H1 (cell line): ENCODE results near the gene LINGO4. TPM values are rescaled to one million over a fixed set of nuclear protein-coding genes. Genes with fewer than 3 reads are reported as not detected.

Experiments
- BACH1 ChIP-seq: IDR thresholded peaks from 2 replicates; pipeline ENCODE4 v1.6.1; 2012; ENCODE audit warnings: low read length, improper control_type of control experiment
- CBX5 ChIP-seq: fragments of 300-800, 300-1000 bp; sonication (generic); IDR thresholded peaks from 2 replicates; pipeline ENCODE4 v1.7.1; 2016; ENCODE audit warnings: antibody characterized with exemption, low read length, low read depth
- CEBPB ChIP-seq: IDR thresholded peaks from 2 replicates; pipeline ENCODE4 v1.6.1; 2012; ENCODE audit warnings: low read depth, low read length
- CHD2 ChIP-seq: IDR thresholded peaks from 2 replicates; pipeline ENCODE4 v1.6.1; 2012; ENCODE audit warnings: low read length, improper control_type of control experiment
- EP300 ChIP-seq, 2 experiments: IDR thresholded peaks; 1 replicate in 1 of 2; 2 replicates in 1 of 2; pipeline ENCODE4 v1.6.1; 2011 to 2012; ENCODE audit warnings: low read depth in 2 of 2, low read length in 2 of 2, mild to moderate bottlenecking in 2 of 2, borderline replicate concordance in 1 of 2, inconsistent platforms in 1 of 2, moderate library complexity in 1 of 2
- EZH2 ChIP-seq: fragments of 200-600 bp; sonication (generic); IDR thresholded peaks from 2 replicates; pipeline ENCODE4 v1.7.1; 2012; ENCODE audit warnings: low read depth, mild to moderate bottlenecking, moderate library complexity, low read length, inconsistent platforms; ENCODE audit not compliant: severe bottlenecking
- FOSL1 ChIP-seq: IDR thresholded peaks from 2 replicates; pipeline ENCODE4 v1.6.1; 2011; ENCODE audit warnings: mild to moderate bottlenecking, low read depth, low read length, moderate library complexity; ENCODE audit not compliant: insufficient read depth
- GABPA ChIP-seq: IDR thresholded peaks from 2 replicates; pipeline ENCODE4 v1.6.1; 2011; ENCODE audit warnings: mild to moderate bottlenecking, low read length, moderate library complexity, borderline replicate concordance; ENCODE audit not compliant: insufficient read depth
- HDAC2 ChIP-seq, 2 experiments: fragments of 300-600 bp in 1 of 2; sonication (generic) in 1 of 2; IDR thresholded peaks; 2 replicates each; pipeline ENCODE4 v1.6.1; 2011 to 2012; ENCODE audit warnings: low read depth in 2 of 2, low read length in 2 of 2, mild to moderate bottlenecking in 2 of 2, moderate library complexity in 2 of 2, borderline replicate concordance in 1 of 2, inconsistent platforms in 1 of 2
- KDM5A ChIP-seq: fragments of 200-600 bp; IDR thresholded peaks from 2 replicates; pipeline ENCODE4 v1.7.1; 2012; ENCODE audit warnings: mild to moderate bottlenecking, low read length, inconsistent platforms, mixed read lengths
- MAFK ChIP-seq: IDR thresholded peaks from 2 replicates; pipeline ENCODE4 v1.6.1; 2012; ENCODE audit warnings: low read depth, mild to moderate bottlenecking, improper control_type of control experiment, low read length
- NRF1 ChIP-seq: IDR thresholded peaks from 2 replicates; pipeline ENCODE4 v1.6.1; 2011; ENCODE audit warnings: mild to moderate bottlenecking, low read depth, low read length, improper control_type of control experiment
- POLR2A ChIP-seq, 2 experiments: IDR thresholded peaks; 1 replicate in 1 of 2; 2 replicates in 1 of 2; pipeline ENCODE4 v1.6.1; 2011; ENCODE audit warnings: low read depth in 2 of 2, low read length in 2 of 2, mild to moderate bottlenecking in 2 of 2; ENCODE audit errors: control extremely low read depth in 1 of 2
- POU5F1 ChIP-seq: IDR thresholded peaks from 2 replicates; pipeline ENCODE4 v1.6.1; 2011; ENCODE audit warnings: low read depth, mild to moderate bottlenecking, low read length, moderate library complexity
- RFX5 ChIP-seq: IDR thresholded peaks from 2 replicates; pipeline ENCODE4 v1.6.1; 2011; ENCODE audit warnings: low read depth, low read length, improper control_type of control experiment, borderline replicate concordance
- RNF2 ChIP-seq: fragments of 200-900, 300-1000 bp; sonication (generic); IDR thresholded peaks from 2 replicates; pipeline ENCODE4 v1.7.1; 2016; ENCODE audit warnings: borderline replicate concordance, low read depth, mild to moderate bottlenecking, antibody characterized with exemption, low read length; ENCODE audit not compliant: poor library complexity, severe bottlenecking; ENCODE audit errors: missing control alignments
- RXRA ChIP-seq: IDR thresholded peaks from 2 replicates; pipeline ENCODE4 v1.6.1; 2011; ENCODE audit warnings: low read depth, mild to moderate bottlenecking, low read length, moderate library complexity; ENCODE audit not compliant: insufficient read depth
- SP1 ChIP-seq: IDR thresholded peaks from 2 replicates; pipeline ENCODE4 v1.6.1; 2011; ENCODE audit warnings: low read depth, low read length
- SP2 ChIP-seq: IDR thresholded peaks from 2 replicates; pipeline ENCODE4 v1.6.1; 2012; ENCODE audit warnings: mild to moderate bottlenecking, low read length, inconsistent platforms
- TEAD4 ChIP-seq: IDR thresholded peaks from 2 replicates; pipeline ENCODE4 v1.6.1; 2012; ENCODE audit warnings: low read depth, low read length, inconsistent platforms, mixed read lengths
- polyA plus RNA-seq, 7 experiments: library from polyadenylated mRNA; depleted of rRNA in 3 of 7; stranded (reverse) in 5 of 7; unstranded in 2 of 7; fragments of >200 nt in 5 of 7; fragments of 200-250 nt in 2 of 7; gene quantifications; 1 replicate in 5 of 7; 2 replicates in 1 of 7; 4 replicates in 1 of 7; pipeline versions ENCODE4 v1.2.1 to v1.2.3, GENCODE V29; 2011 to 2013; ENCODE audit warnings: missing spikeins in 2 of 7, mixed read lengths in 2 of 7
- total RNA-seq: library from RNA; stranded (reverse); fragmentation: NEBNext Ultra II Directional; extraction: Animal tissue kit (Norgen Biotek cat#: 25700); gene quantifications from 2 replicates; pipeline ENCODE4 v1.2.1, GENCODE V29; 2021
- TF ChIP-seq, protein P1 (sequence below): IDR thresholded peaks from 2 replicates; pipeline ENCODE4 v1.6.1; 2012; ENCODE audit warnings: low read length, inconsistent platforms
- TF ChIP-seq, protein P2 (sequence below): IDR thresholded peaks from 2 replicates; pipeline ENCODE4 v1.6.1; 2011; ENCODE audit warnings: low read depth, mild to moderate bottlenecking, low read length; ENCODE audit not compliant: insufficient read depth

LINGO4 gene
- total and polyA plus RNA-seq, 2 of the 8 experiments (the other 6 are each of a cell fraction or from before 2014, with no cell fraction given): 0.03 TPM; not detected in 1

DNA sequence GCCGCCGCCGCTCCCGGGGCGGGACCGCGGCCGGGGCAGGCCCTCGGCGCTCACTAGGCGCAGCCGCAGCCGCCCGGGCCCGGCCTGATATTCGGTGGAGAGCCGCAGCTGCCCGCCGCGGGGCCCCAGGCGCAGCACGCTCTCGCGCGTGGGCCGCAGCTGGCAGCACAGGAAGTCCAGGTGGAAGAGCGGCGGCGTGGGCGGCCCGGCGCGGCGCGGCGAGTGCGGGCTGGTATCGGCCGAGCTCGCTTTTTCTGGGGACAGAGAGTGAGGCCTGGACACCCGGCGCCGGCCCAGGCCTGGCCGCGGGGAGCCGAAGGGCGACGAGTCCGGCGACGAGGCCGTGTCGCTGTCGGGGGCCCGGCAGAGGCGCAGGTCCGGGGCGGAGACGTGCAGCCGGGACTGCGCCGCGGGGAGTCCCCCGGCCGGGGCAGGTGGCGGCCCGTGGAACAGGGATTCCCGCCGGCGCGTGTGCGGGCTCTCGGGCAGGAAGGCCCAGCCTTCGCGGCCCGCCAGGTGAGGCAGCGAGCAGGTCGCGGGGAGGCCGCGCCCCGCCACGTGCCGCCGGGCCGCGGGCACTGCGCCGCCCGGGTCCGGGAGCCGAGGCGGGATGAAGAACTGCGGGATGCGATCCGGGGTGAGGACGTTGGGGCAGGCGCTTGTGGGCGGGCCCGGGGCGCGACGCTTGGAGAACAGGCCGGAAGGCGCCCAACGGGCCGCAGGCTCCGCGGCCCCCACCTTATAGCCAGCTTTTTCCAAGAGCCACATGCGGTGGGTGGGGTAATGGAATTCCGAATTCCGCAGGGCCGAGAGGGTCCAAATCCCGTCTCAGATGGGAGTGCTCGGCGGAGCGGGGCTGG lies 33.2 kb upstream of the LINGO4 start (continued):
- peak; percentile 71 for TF ChIP-seq EZH2
- no peak for TF ChIP-seq SP1
- TF ChIP-seq BACH1: no peak
- TF ChIP-seq MAFK: no peak
- no peak for TF ChIP-seq KDM5A
- TF ChIP-seq HDAC2 (IDR thresholded peaks at IDR 0.05; ENCODE audit: borderline replicate concordance in 1 of 2, low read depth in 2 of 2, low read length in 2 of 2): no peak
- TF ChIP-seq RNF2: peak; percentile 6
- no peak for TF ChIP-seq NRF1
- no peak for TF ChIP-seq RXRA
- TF ChIP-seq, protein P1, sequence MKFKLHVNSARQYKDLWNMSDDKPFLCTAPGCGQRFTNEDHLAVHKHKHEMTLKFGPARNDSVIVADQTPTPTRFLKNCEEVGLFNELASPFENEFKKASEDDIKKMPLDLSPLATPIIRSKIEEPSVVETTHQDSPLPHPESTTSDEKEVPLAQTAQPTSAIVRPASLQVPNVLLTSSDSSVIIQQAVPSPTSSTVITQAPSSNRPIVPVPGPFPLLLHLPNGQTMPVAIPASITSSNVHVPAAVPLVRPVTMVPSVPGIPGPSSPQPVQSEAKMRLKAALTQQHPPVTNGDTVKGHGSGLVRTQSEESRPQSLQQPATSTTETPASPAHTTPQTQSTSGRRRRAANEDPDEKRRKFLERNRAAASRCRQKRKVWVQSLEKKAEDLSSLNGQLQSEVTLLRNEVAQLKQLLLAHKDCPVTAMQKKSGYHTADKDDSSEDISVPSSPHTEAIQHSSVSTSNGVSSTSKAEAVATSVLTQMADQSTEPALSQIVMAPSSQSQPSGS: no peak
- TF ChIP-seq EP300 (IDR thresholded peaks at IDR 0.05; ENCODE audit: borderline replicate concordance in 1 of 2, low read depth in 2 of 2, low read length in 2 of 2): no peak
- TF ChIP-seq POU5F1: no peak
- no peak for TF ChIP-seq CHD2
- no peak for TF ChIP-seq POLR2A (IDR thresholded peaks at IDR 0.05; ENCODE audit: control extremely low read depth in 1 of 2, low read depth in 2 of 2, low read length in 2 of 2)
- TF ChIP-seq RFX5: no peak
- no peak for TF ChIP-seq CBX5
- TF ChIP-seq FOSL1: no peak
- no peak for TF ChIP-seq SP2
- TF ChIP-seq, protein P2, sequence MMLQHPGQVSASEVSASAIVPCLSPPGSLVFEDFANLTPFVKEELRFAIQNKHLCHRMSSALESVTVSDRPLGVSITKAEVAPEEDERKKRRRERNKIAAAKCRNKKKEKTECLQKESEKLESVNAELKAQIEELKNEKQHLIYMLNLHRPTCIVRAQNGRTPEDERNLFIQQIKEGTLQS: no peak
- no peak; the same call in 1 of the 2 replicates for TF ChIP-seq GABPA
- no peak for TF ChIP-seq TEAD4
- TF ChIP-seq CEBPB: no peak
